Activated CD4-positive, alpha-beta memory T cell treated with anti-CD3 and anti-CD28 coated beads for 36 hours (primary cell): ENCODE data around the gene ASMT. TPM values are rescaled to one million over a fixed set of nuclear protein-coding genes. Genes with fewer than 3 reads are reported as not detected.
"Not testable (repeated sequence)": the region's sequence is repeated elsewhere in the genome, so short reads cannot be mapped to it uniquely, and the experiment has no call there.

ENCODE experiments used
- CTCF ChIA-PET: fragments of 350-600 bp; sonication (Branson Sonifier 250); formaldehyde crosslinking; loops from one replicate; lab custom pipeline; 2021; ENCODE audit warnings: antibody characterized with exemption, inconsistent platforms; lab: Charles Lee
- POLR2A ChIA-PET: fragments of 350-600 bp; sonication (Branson Sonifier 250); formaldehyde crosslinking; loops from one replicate; lab custom pipeline; 2021; ENCODE audit warnings: antibody characterized with exemption; lab: Charles Lee
- DNase-seq: peaks from one replicate; pipeline ENCODE4 v3.0.0-alpha.2; 2020
- H3K27ac Mint-ChIP-seq: one replicate; pipeline ENCODE4 v1.8.0; 2021; ENCODE audit warnings: mixed read lengths
- H3K27me3 Mint-ChIP-seq: one replicate; pipeline ENCODE4 v1.8.0; 2021; ENCODE audit warnings: mixed read lengths
- H3K36me3 Mint-ChIP-seq: one replicate; pipeline ENCODE4 v1.8.0; 2021; ENCODE audit warnings: mixed read lengths
- H3K4me1 Mint-ChIP-seq: one replicate; pipeline ENCODE4 v1.8.0; 2021; ENCODE audit warnings: low read depth, mixed read lengths
- H3K4me3 Mint-ChIP-seq: one replicate; pipeline ENCODE4 v1.8.0; 2021; ENCODE audit warnings: mild to moderate bottlenecking, mixed read lengths
- H3K9me3 Mint-ChIP-seq: one replicate; pipeline ENCODE4 v1.8.0; 2021; ENCODE audit warnings: mixed read lengths
- intact Hi-C: fragments of 100-400 bp; cut with micrococcal nuclease; formaldehyde crosslinking; loops from one replicate; pipeline ENCODE4 v1.15.1; 2023
- total RNA-seq, 2 experiments: library from RNA; stranded (reverse); gene quantifications; one replicate each; pipeline ENCODE4 v1.2.3, GENCODE V29; 2021

The ASMT gene
- total RNA-seq, 2 experiments from 2014 or later = 0.52 to 1.1 TPM

- Mint-ChIP-seq H3K27me3 (no peaks in the 10 kb centered on the region), H3K36me3 (peaks cover 20% of the 10 kb centered on the region), H3K4me3 (peak overlapping the region; percentile 89), H3K9me3 (no peaks in the 10 kb centered on the region), H3K27ac (peak overlapping the region; percentile 96), H3K4me1 (peaks cover 41% of the 10 kb centered on the region)
- POLR2A ChIA-PET = no interaction called here
- CTCF ChIA-PET = no interaction called here
- intact Hi-C loops = loop anchor here (1.0 to 10.0 kb wide), 12 partner anchors 18 to 1342 kb away; partner anchors contain the start of genes AKAP17A, CD99, DHRSX and GTPBP6
- peak; percentile 97 for DNase-seq
Observed at GRCh38 chrX:1661048-1661921, 46.4 kb downstream of the ASMT start.

- intact Hi-C loops = loop anchor here (1.0 to 10.0 kb wide), 12 partner anchors 17 to 1343 kb away; partner anchors contain the start of genes AKAP17A, CD99, DHRSX and GTPBP6
- Mint-ChIP-seq H3K27me3 (no peaks in the 10 kb centered on the region), H3K9me3 (no peaks in the 10 kb centered on the region), H3K4me1 (peaks cover 46% of the 10 kb centered on the region), H3K4me3 (peak overlapping the region; percentile 89), H3K27ac (peak overlapping the region; percentile 96), H3K36me3 (peaks cover 26% of the 10 kb centered on the region)
- ChIA-PET CTCF (no interaction called here), POLR2A (no interaction called here)
- DNase-seq = no peak
Observed at GRCh38 chrX:1661922-1662221, 47.0 kb downstream of the ASMT start.

GRCh38 chrX:1667566-1667965 is 52.7 kb downstream of the ASMT start:
- H3K36me3 Mint-ChIP-seq = peaks cover 32% of the 10 kb centered on the region
- H3K4me3 Mint-ChIP-seq = no peak overlapping the region
- CTCF ChIA-PET = no interaction called here

GRCh38 chrX:1673337-1673736 is 58.5 kb downstream of the ASMT start:
- Mint-ChIP-seq H3K36me3 (peaks cover 9% of the 10 kb centered on the region), H3K9me3 (no peaks in the 10 kb centered on the region), H3K27ac (no peak overlapping the region), H3K27me3 (no peaks in the 10 kb centered on the region), H3K4me1 (no peaks in the 10 kb centered on the region), H3K4me3 (no peak overlapping the region)
- CTCF ChIA-PET = no interaction called here
- DNase-seq = peak; percentile 59
- intact Hi-C loops = loop anchor here (1.0 kb wide), 1 partner anchor 920 kb away; no protein-coding TSS in a partner anchor
- POLR2A ChIA-PET = no interaction called here

More at GRCh38 chrX:1667566-1667965, 52.7 kb downstream of the ASMT start:
- Mint-ChIP-seq H3K9me3 (no peaks in the 10 kb centered on the region), H3K27ac (no peak overlapping the region), H3K4me1 (peaks cover 21% of the 10 kb centered on the region), H3K27me3 (no peaks in the 10 kb centered on the region)
- no peak for DNase-seq
- POLR2A ChIA-PET = no interaction called here
- intact Hi-C loops = loop anchor here (10.0 kb wide), 1 partner anchor 97 kb away; no protein-coding TSS in a partner anchor

- H3K9me3 Mint-ChIP-seq = peaks cover 10% of the 10 kb centered on the region
- ChIA-PET POLR2A (no interaction called here), CTCF (no interaction called here)
- peaks cover 17% of the 10 kb centered on the region for H3K36me3 Mint-ChIP-seq
- no peak overlapping the region for H3K4me3 Mint-ChIP-seq
- H3K27me3 Mint-ChIP-seq = no peaks in the 10 kb centered on the region
- intact Hi-C loops = no loop called here
- H3K27ac Mint-ChIP-seq = no peak overlapping the region
- peak; percentile 4 for DNase-seq
- H3K4me1 Mint-ChIP-seq = peaks cover 19% of the 10 kb centered on the region
Observed at GRCh38 chrX:1676866-1677265, 62.0 kb downstream of the ASMT start.

GRCh38 chrX:1679238-1679637 is 64.4 kb downstream of the ASMT start:
- POLR2A ChIA-PET = no interaction called here
- H3K27ac Mint-ChIP-seq = peak overlapping the region; percentile 46
- H3K4me3 Mint-ChIP-seq = no peak overlapping the region

GRCh38 chrX:1681439-1681838 is 66.6 kb downstream of the ASMT start:
- intact Hi-C loops = no loop called here
- Mint-ChIP-seq H3K36me3 (peaks cover 31% of the 10 kb centered on the region), H3K9me3 (peaks cover 21% of the 10 kb centered on the region), H3K4me1 (peaks cover 32% of the 10 kb centered on the region), H3K27me3 (no peaks in the 10 kb centered on the region), H3K4me3 (no peak overlapping the region), H3K27ac (peak overlapping the region; percentile 23)
- ChIA-PET CTCF (no interaction called here), POLR2A (no interaction called here)
- DNase-seq = no peak

More at GRCh38 chrX:1679238-1679637, 64.4 kb downstream of the ASMT start:
- peaks cover 32% of the 10 kb centered on the region for H3K4me1 Mint-ChIP-seq
- H3K36me3 Mint-ChIP-seq = peaks cover 26% of the 10 kb centered on the region
- intact Hi-C loops = loop anchor here (1.0 kb wide), 1 partner anchor 18 kb away; no protein-coding TSS in a partner anchor
- peaks cover 21% of the 10 kb centered on the region for H3K9me3 Mint-ChIP-seq
- no peaks in the 10 kb centered on the region for H3K27me3 Mint-ChIP-seq
- CTCF ChIA-PET = no interaction called here
- DNase-seq = peak; percentile 63

GRCh38 chrX:1681856-1682255 is 67.0 kb downstream of the ASMT start:
- Mint-ChIP-seq H3K4me1 (peaks cover 32% of the 10 kb centered on the region), H3K9me3 (peaks cover 21% of the 10 kb centered on the region), H3K36me3 (peaks cover 31% of the 10 kb centered on the region), H3K27ac (peak overlapping the region; percentile 46)
- intact Hi-C loops, DNase-seq, CTCF ChIA-PET, H3K27me3 Mint-ChIP-seq, POLR2A ChIA-PET, H3K4me3 Mint-ChIP-seq: not testable (repeated sequence)

- H3K4me3 Mint-ChIP-seq, DNase-seq, POLR2A ChIA-PET, CTCF ChIA-PET, H3K27me3 Mint-ChIP-seq, intact Hi-C loops: not testable (repeated sequence)
- peaks cover 21% of the 10 kb centered on the region for H3K9me3 Mint-ChIP-seq
- peaks cover 31% of the 10 kb centered on the region for H3K36me3 Mint-ChIP-seq
- H3K4me1 Mint-ChIP-seq = peaks cover 32% of the 10 kb centered on the region
- peak overlapping the region; percentile 46 for H3K27ac Mint-ChIP-seq
Observed at GRCh38 chrX:1682501-1682900, 67.6 kb downstream of the ASMT start.

GRCh38 chrX:1684883-1685282 is 70.0 kb downstream of the ASMT start:
- peaks cover 21% of the 10 kb centered on the region for H3K36me3 Mint-ChIP-seq
- H3K9me3 Mint-ChIP-seq = peaks cover 14% of the 10 kb centered on the region
- H3K27me3 Mint-ChIP-seq, H3K4me3 Mint-ChIP-seq, CTCF ChIA-PET, H3K27ac Mint-ChIP-seq, POLR2A ChIA-PET, intact Hi-C loops, DNase-seq: not testable (repeated sequence)
- peaks cover 18% of the 10 kb centered on the region for H3K4me1 Mint-ChIP-seq

GRCh38 chrX:1685444-1685880 is 70.6 kb downstream of the ASMT start:
- H3K4me3 Mint-ChIP-seq, POLR2A ChIA-PET, H3K27ac Mint-ChIP-seq, DNase-seq, intact Hi-C loops, CTCF ChIA-PET, H3K27me3 Mint-ChIP-seq: not testable (repeated sequence)
- Mint-ChIP-seq H3K36me3 (peaks cover 21% of the 10 kb centered on the region), H3K4me1 (peaks cover 18% of the 10 kb centered on the region), H3K9me3 (peaks cover 14% of the 10 kb centered on the region)

- Mint-ChIP-seq H3K27ac (no peak overlapping the region), H3K27me3 (no peaks in the 10 kb centered on the region), H3K36me3 (peaks cover 19% of the 10 kb centered on the region), H3K9me3 (peaks cover 14% of the 10 kb centered on the region), H3K4me3 (no peak overlapping the region), H3K4me1 (peaks cover 14% of the 10 kb centered on the region)
- DNase-seq = no peak
- intact Hi-C loops = no loop called here
- CTCF ChIA-PET = no interaction called here
- POLR2A ChIA-PET = no interaction called here
Observed at GRCh38 chrX:1686642-1687041, 71.8 kb downstream of the ASMT start.
